ENCODE data around the gene RBM28.
A peak's percentile ranks its signal among the peaks of the same experiment; 100 is the strongest.

The RBM28 gene

DNA sequence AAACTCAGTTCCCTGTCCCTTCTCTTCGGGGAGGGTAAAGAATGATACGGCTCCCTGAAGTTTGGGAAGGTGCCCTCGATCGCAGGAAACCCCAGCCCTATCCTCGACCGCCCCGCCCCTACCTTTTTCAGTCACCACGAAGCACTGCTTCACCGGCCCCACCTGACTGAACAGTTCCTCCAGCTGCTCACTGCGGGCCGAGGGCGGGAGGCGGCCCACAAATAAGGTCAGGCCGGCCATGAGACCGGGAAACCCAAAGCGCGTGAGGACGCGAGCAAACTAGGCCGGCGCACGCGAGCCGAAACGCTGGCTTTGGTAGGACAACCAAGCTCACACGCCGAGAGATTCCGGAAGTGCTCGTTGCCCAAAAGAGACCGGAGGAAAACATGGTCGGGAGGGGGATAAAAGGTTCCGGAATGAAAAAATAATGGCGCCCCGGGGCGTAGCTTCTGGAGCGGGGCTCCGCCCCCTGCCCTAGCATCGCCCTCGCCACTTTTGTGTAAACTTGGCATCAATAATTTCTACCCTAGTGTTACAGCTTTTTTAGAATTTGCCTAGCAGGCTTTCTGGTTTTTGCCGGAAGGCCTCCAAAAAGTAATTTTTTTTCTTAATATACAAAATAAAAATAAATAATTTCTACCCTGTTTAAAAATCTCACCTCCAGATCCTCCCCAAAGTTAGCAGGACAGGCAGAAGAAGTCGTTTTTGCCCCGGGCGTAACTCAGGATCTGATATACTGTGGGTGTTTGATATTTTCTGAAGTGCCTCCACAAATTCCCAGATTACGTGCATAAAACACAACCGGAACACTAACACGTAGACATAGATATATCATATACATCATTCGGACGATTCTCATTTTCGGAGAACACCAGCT lies at the start of gene RBM28:
Gene RBM28, minus strand, starts transcription at position 355 of the 877 bp plus-strand sequence. Its CDS starts 115 bp downstream, at position 240.
- peak; percentile 87 for DNase-seq

DNA sequence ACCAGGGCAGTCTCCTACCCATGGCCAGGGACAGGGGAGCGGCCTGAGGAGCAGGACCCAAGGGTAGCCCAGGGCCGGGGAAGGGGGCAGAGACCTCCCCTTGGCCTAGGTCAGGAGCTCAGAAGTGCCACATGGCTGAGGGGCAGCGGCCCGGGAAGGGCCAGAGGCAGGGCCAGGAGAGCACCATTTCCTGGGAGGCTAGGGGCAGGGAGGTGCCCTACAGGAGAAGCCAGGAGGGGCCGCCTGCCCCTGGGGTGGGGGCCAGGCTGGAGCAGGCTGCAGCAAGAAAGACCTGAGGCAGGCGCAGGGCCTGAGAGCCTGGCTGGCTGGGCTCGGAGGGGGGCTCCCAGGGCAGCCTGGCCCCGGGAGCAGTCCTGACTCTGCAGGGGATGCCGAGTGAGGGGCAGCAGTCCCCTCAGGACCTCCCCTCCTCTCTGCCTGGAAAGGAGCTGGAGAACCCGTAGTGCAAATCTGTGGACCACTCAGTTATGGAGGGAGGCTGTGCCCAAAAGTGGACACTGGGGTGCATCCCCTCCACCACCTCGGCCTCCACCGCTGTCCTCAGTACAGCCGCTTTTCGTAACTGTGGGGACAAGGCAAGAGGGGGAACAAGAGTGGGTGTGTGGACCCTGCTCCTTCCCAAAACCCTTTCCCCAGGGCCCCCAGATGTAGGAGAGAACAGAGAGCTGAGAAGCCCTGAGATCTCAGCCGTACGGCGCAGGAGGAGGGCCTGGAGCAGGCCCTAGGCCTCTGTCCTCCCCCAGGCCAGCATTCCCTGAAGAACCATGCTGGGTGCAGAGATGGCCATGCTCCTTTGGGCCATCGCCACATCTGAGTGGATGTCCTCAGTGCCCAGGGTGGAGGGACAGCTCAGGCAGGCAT lies 49.0 kb upstream of the RBM28 start:
- DNase-seq = no peak

- DNase-seq = no peak
Observed at GRCh38 chr7:128391805-128392204, 48.1 kb upstream of the RBM28 start.

- DNase-seq = no peak
Observed at GRCh38 chr7:128390871-128391565, 47.3 kb upstream of the RBM28 start.

GRCh38 chr7:128389618-128390329 lies 46.1 kb upstream of the RBM28 start:
- DNase-seq = no peak

DNA sequence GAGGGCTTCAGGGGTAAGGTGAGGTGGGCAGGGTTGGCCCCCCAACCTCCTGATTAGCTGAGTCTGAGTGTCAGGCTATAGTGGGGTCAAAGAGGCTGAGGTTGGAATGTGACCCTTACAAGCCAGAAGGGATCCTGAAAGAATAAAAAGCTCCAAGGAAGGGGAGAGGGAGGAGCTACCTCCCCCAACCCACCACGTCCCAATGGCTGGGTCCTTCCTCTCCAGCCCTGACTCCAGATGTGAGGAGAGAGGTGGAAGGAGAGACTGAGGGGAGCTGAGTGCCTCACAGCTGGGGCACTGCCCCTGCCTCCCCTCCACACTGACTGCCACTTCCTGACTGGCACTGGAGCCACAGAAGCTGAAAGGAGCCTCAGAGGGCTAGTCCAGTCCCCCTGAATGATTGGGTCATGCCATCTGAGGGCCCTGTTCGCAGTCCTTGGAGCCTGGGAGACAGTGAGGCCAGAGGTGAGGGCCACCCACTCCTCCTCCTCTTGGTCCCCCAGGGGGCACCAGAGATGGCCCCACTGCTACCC lies 45.4 kb upstream of the RBM28 start:
- no peak for DNase-seq

- DNase-seq = no peak
Observed at GRCh38 chr7:128388145-128388485, 44.4 kb upstream of the RBM28 start.

- DNase-seq = peak; percentile 64
Observed at GRCh38 chr7:128387216-128388144, 43.8 kb upstream of the RBM28 start.

GRCh38 chr7:128385988-128386925 lies 42.5 kb upstream of the RBM28 start:
- no peak for DNase-seq

GRCh38 chr7:128384726-128385125 lies 41.0 kb upstream of the RBM28 start:
- no peak for DNase-seq

DNA sequence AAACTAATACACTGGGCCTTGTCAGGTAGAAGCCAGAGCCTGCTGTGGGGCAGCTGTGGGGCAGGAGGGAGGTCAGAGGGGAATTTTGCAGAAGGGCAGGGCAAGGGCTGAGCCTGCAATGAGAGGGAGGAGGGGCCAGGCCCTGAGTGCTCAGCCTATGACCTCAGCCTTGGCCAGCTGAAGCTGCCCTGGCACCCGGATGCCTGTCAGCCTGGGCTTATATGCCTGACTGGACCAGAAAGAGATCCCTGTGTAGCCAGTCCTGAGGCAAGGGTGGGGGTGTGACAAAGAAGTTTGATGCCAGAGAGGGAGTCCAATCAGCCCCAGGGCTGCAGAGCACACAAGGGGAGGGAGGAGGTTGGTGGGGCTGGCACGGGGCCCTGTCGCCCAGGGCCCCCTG lies 40.1 kb upstream of the RBM28 start:
- DNase-seq = no peak

- peak; percentile 57 for DNase-seq
Observed at GRCh38 chr7:128381161-128381821, 37.6 kb upstream of the RBM28 start.

GRCh38 chr7:128380483-128381106 lies 36.9 kb upstream of the RBM28 start:
- no peak for DNase-seq

DNA sequence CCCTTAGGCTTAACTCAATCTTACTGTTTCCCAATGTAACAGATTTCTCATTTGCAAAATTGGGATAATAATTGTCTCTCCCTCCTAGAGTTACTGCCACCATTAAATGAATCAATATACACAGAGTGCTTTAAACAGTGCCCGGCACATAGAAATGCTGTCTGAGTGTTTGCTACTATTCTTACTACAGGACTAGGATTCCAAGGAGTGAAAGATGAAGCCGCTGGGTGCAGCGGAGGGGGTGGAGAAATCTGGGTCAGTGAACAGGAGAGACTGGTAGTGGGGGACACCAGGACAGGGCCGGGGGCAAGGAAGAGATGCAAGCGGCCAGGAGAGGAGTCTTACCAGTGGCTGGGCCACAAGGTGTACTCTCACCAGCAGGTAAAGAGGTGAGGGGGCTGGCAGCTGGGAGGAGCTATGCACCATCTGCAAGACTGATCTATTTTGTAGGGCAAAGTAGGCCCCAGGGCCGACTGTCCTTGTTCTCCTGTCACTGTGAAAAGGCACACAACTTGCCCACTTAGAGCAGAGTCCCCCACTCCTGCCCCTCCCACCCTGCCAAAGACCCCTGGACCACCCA lies 36.3 kb upstream of the RBM28 start:
- DNase-seq = no peak

- DNase-seq = no peak
Observed at GRCh38 chr7:128378637-128379036, 34.9 kb upstream of the RBM28 start.

DNA sequence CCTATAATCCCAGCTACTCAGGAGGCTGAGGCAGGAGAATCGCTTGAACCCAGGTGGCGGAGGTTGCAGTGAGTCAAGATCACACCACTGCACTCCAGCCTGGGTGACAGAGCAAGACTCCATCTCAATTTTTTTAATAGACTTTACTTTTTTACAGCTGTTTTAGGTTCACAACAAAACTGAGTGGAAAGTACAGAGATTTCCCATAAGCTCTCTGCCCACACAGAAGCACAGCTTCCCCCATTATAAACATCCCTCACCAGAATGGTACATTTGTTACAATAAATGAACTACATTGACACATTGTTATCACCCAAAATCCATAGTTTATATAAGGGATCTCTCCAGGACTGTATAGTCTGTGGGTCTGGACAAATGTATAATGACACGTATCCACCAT lies 32.4 kb upstream of the RBM28 start:
- DNase-seq = no peak

DNA sequence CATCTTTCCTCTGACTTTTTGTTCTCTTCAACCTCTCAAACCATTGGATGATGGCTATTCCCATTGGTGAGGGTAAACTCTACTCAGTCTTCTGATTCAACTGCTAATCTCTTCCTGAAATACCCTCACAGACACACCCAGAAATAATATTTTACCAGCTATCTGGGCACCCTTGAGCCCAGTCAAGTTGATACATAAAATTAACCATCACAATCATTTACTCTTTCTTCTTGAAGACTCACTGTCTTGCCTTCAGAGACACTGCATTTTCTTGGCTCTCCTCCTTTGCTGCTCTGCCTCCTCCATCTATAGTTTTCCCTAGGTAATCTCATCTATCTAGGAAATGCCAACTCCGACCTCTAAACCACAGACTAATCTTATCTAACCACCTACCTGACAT lies 30.3 kb upstream of the RBM28 start:
- DNase-seq = no peak

- no peak for DNase-seq
Observed at GRCh38 chr7:128373606-128374005, 29.9 kb upstream of the RBM28 start.

DNA sequence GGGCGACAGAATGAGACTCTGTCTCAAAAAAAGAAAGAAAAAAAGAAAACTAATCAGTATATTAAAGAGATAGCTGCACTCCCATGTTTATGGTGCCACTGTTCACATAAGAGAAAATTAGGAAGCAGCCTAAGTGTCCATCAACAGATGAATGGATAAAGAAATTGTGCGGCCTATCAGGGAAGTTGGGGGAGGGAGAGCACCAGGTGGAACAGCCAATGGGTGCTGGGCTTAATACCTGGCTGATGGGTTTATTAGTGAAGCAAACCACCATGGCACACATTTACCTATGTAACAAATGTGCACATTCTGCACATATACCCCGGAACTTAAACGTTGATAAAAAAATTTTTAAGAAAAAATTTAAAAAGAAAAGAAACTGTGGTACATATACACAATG lies 26.8 kb upstream of the RBM28 start:
- DNase-seq = no peak

Measured in stimulated activated CD4-positive, alpha-beta T cell treated with anti-CD3 and anti-CD28 coated beads, Interleukin-1b, Interleukin-23, amount 100 ng/mL, for 48 hours (primary cell).